HG02885 (cell line): ENCODE measurements around the gene PALD1.

Source experiments
- ATAC-seq: cut with Tn5 transposase; IDR thresholded peaks from one replicate; pipeline ENCODE4 v1.9.1; 2021; ENCODE audit warnings: mild to moderate bottlenecking; ENCODE audit not compliant: unreplicated experiment, poor library complexity

PALD1 gene

GRCh38 chr10:70551466-70551865 is 72.9 kb downstream of the PALD1 start:
- no peak for ATAC-seq

DNA sequence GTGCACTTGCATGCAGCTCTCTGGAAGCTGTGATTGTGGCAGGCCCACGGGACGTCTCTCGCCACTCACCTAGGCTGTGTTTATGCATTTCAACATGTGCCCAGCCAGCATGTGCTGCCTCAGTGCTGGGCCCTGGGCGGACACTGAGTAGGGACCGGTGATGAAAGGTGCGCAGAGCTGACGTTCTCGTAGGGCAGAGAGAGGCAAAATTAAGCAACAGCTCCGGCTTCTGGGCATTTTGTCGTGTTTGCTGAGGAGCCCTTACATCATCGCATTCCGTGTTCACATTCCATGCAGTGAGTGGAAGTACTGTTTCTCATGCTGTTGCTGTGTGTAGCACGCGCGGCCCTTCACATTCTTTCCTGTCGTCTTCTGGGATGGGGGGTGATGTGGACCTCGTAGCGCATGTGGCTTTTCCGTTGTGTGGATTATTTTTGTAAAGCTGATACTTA is 73.4 kb downstream of the PALD1 start:
- ATAC-seq: no peak

DNA sequence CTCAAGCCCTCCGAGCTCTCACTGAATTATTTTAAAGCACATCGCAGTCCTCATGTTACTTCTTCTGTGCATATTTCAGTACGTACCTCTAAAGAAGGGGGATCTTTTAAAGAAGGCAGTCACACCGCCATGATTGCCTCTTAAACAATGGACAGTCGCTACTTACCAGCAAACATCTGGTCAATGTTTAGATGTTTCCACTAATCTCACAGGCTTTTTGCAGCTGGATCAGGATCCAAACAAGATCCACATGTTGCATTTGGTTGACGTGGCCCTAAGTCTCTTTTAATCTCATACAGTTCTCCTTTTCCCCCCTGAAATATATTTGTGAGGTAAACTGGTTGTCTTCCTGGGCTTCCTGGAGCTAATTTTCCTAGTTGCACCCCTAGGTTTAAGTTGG is 74.0 kb downstream of the PALD1 start:
- ATAC-seq: no peak

- ATAC-seq: no peak
Measured at GRCh38 chr10:70555371-70555770, 76.8 kb downstream of the PALD1 start.

DNA sequence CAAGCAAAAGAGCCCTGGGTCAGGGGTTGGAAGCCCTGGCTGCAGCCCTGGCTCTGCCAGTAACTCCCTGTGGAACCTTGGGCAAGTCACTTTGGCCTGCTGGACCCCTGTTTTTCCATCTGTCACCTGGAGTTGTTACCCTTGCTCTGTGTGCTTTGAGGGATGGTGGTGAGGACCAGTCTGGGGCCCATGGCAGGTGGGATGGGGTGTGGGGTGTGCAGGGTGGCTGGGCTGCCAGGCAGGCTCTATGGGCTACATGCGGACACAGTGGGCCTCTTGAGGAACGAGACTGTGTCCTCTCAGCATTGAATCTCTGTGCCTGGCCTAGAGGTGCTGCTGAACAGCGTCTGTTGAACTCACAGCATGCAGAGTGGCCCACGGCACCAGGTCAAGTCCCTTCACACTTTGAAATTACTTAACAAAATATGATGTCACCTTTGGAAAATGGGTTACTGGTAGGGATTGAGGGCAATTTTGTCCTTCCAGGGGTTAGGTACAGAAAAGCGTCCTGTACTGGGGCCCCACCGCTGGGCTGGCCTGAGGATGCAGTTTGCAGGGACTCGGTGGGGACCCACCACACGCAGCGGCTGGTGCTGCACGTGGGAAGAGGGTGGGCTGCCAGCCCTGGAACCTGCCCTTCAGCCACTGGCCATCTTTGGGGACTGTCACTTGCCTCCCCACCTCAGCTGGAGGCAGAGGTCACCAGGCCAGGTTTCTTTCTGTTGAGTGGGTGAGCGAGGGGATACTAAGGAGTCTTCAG is 78.7 kb downstream of the PALD1 start:
- no peak for ATAC-seq

GRCh38 chr10:70557876-70558275 is 79.3 kb downstream of the PALD1 start:
- ATAC-seq: no peak

GRCh38 chr10:70558295-70558694 is 79.7 kb downstream of the PALD1 start:
- ATAC-seq: no peak

- peak; percentile 78 for ATAC-seq
Measured at GRCh38 chr10:70558871-70559810, 80.6 kb downstream of the PALD1 start.

DNA sequence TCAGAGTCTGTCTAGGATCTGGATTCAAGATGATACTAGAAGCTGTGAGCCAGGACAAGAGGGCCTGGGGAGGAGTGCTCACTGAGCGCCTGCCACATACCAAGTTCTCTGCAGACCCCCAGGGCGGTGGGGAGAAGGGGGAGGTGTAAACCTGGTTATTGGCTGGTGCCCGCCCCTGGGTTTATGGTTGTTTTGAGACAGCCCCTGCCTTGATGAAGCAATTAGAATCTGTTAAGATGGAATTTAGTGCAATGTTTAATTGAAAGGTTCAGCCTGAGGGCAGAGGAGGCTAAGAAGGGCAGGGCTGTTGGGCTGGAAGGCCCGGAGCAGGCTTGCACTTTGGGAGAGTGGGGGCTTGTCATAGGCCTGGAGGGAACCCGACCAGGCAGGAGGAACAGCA is 81.3 kb downstream of the PALD1 start:
- no peak for ATAC-seq

- no peak for ATAC-seq
Measured at GRCh38 chr10:70560511-70560941, 82.0 kb downstream of the PALD1 start.

DNA sequence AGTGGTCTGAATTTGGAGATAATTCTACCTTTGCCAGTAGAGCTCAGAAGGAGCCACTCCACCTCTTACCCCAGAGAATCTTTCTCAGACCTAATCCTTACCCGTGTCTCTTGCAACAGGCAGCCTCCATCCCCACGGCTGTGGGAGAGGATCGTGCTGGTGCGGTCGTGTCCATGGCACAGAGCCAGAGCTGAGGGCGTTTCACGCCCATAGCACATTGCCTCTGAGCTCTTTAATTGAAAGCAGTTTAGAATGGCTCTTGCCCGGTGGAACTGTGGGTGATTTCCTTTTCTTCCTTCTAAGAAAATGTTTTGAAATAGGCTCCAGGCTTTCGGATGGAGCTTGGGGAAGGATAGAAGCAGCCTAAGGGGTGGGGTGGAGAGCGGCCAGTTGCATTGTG is 82.5 kb downstream of the PALD1 start:
- ATAC-seq: no peak

DNA sequence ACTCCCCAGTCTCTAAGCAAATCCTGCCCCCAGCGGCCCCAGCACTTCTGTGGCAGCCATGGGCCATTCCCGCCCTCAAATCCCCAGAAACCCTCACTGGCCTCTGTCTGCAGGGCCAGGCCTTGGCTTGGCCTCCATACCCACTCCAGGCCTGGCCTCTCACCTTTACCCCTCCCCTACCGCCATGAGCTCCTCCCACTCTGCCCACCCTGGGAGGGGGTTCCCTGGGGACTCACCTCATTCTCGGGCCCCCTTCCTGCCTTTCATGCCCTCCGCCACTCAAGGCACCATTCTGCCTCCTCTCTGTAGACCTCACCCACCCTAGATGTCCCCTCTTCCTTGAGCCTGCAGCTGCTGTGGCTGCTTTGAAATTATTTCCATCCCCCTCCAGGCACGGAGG is 83.0 kb downstream of the PALD1 start:
- ATAC-seq: no peak

DNA sequence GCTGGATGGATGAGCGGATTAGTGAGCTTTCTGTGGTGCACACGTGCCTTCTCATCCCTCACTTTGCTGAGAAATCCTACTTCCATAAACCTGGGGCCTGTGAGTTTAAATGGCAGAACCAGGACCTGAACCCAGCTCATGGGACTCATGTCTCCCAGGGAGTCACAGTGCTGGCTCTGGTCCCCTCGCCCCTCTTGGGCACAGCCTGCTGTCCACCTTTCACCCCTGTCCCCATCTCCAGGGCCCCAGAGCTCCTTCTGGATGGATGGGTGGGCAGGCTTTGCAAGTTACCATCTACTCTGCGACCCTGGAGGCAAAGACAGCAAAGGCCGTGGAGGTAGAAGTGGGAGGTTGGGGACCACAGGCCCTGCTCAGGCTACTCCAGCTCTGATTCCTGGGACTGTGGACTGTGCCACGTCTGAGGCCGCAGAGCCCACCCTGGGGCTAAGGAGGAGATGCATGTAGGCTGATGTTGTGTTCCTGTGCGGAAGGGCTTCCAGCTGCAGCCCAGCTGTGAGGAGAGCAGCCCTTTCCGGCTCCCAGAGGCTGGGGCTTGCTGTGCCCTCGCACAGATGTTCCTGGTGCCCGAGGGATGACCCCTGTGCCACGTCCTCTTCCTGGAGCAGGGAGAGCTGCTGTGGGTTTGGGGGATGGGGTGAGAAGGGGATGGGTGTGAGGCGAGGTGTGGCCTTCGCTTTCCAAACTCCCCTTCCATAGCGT is 83.6 kb downstream of the PALD1 start:
- no peak for ATAC-seq

DNA sequence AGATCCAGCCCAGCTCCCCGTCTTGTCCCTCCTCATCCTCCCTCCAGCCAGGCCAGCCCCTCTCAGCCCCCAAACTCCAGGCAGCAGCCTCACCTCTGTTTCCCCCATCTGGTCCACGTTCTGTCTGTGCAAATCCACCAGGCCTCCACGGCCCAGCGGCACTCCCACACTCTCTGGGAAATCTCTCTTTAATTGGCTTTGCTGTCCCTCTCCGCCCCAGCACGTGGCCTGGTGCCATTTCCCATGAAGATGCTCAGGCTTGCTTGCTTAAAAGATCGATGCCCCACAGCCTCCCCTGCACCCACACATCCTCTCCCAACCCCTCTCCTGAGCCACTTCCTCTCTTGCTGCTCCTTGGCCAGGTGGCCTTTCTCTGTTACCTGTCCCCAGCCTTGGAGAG is 84.7 kb downstream of the PALD1 start:
- ATAC-seq: no peak

- ATAC-seq: no peak
Measured at GRCh38 chr10:70564113-70564725, 85.7 kb downstream of the PALD1 start.

DNA sequence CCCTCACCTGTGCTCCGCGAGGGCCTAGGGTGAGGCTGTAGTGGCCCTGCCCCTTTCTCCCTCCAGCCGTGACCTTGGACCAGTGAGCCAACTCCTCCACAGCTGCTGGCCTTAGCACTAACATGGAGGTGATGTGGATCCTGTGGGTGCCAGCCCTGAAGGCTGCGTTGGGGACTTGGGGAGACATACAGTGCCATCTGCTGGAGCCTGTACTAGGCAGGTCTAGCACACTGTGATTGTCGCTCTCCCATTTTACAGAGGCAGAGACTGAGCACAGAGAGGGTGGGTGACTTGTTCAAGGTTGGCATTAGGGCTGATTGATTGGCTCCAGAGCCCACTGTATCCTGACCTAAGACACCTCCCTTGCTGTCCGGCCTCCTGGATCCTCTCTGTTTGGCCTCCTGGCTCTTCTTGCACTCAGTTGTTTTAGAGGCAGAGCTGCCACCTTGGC is 86.4 kb downstream of the PALD1 start:
- ATAC-seq: no peak

- ATAC-seq: no peak
Measured at GRCh38 chr10:70565556-70566514, 87.3 kb downstream of the PALD1 start.

DNA sequence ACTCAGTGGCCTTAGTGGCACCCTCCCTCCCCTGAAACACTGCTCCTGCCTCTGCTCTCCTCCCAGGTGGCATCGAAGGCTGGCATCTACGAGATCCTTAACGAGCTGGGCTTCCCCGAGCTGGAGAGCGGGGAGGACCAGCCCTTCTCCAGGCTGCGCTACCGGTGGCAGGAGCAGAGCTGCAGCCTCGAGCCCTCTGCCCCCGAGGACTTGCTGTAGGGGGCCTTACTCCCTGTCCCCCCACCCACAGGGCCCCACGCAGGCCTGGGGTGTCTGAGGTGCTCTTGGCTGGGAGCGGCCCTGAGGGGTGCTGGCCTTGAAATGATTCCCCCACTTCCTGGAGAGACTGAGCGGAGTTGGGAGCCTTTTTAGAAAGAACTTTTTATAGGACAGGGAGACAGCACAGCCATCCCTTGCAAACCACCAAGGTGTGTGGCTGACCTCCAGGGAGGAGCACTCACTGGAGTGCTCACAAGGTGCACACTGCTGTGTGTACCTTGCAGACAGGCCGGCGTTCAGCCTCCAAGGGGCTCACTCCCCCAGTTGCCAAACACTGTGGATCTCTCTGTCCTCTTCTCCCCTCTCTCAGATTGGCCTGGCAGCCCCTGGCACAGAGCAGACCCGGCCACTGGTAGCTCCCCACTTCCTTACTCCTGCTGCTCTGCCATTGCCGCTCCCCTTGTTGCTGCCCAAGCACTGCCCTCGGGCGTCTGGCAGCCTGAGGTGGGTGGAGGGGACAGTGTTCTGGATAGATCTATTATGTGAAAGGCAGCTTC is 88.1 kb downstream of the PALD1 start:
- ATAC-seq: no peak
